GM12865 (cell line): ENCODE measurements around the gene CYFIP1.
"Not testable (repeated sequence)": the region's sequence is repeated elsewhere in the genome, so short reads cannot be mapped to it uniquely, and the experiment has no call there.

Experiments
- DNase-seq: peaks from one replicate; pipeline ENCODE4 v3.0.0; 2010; ENCODE audit warnings: low read depth
- H3K4me3 ChIP-seq: 2 replicates; pipeline ENCODE4 v1.5.1; 2011; ENCODE audit warnings: mild to moderate bottlenecking, low read depth, low read length, control low read depth
- TF ChIP-seq, protein P1 (sequence below): IDR thresholded peaks from 2 replicates; pipeline ENCODE4 v1.5.1; 2011; ENCODE audit warnings: low read length, control low read depth, low read depth, inconsistent platforms; ENCODE audit not compliant: insufficient read depth; ENCODE audit errors: missing control alignments

CYFIP1 gene

DNA sequence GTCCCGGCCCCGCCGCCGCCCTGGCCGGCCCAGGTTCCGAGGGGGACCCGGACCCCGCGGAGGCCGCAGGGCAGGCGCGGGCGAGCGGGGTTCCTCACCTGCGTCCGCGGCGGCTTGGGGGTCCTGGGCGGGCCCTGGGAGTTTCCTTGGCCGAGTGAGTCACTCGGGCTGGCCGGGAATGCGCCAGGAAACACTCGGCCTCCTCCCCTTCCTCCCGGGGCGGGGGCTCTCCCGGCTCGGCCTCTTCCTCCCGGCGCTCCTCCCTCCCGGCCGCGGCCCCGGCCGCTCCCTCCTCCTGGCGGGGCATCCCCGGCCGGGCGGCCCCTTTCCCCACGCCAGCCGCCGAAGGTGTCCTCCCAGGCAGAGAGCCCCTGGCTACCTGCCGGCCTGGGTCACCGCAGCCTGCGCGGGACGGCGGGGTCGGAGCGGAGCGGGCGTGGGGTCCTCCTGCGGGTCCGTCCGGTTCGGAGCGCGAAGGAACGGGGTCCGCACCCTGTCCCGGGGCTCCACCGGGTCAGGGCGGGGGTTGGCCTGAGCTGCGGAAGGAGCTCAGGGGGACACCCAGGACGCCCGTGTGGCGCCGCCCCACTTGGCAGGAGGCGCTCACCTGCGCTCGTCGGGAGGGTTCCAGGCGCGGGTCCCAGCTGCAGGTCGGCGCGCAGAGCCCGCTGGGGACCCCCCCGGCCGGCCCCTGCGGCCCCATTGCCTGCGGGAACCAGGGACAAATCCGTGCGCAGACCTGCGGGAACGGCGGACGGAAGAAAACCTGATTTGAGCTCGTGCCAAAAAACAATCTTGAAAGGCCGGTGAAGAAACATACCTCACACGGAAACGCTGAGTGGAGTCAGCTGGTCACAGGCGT lies at the start of gene CYFIP1:
Gene CYFIP1, minus strand, starts transcription at position 180 of the 862 bp plus-strand sequence. CDS start 33,083 bp downstream, outside the sequence.
- TF ChIP-seq, protein P1, sequence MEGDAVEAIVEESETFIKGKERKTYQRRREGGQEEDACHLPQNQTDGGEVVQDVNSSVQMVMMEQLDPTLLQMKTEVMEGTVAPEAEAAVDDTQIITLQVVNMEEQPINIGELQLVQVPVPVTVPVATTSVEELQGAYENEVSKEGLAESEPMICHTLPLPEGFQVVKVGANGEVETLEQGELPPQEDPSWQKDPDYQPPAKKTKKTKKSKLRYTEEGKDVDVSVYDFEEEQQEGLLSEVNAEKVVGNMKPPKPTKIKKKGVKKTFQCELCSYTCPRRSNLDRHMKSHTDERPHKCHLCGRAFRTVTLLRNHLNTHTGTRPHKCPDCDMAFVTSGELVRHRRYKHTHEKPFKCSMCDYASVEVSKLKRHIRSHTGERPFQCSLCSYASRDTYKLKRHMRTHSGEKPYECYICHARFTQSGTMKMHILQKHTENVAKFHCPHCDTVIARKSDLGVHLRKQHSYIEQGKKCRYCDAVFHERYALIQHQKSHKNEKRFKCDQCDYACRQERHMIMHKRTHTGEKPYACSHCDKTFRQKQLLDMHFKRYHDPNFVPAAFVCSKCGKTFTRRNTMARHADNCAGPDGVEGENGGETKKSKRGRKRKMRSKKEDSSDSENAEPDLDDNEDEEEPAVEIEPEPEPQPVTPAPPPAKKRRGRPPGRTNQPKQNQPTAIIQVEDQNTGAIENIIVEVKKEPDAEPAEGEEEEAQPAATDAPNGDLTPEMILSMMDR, result no peak
- H3K4me3 ChIP-seq, result peak within 1 kb of the TSS; percentile 98
- DNase-seq, result peak; percentile 60

DNA sequence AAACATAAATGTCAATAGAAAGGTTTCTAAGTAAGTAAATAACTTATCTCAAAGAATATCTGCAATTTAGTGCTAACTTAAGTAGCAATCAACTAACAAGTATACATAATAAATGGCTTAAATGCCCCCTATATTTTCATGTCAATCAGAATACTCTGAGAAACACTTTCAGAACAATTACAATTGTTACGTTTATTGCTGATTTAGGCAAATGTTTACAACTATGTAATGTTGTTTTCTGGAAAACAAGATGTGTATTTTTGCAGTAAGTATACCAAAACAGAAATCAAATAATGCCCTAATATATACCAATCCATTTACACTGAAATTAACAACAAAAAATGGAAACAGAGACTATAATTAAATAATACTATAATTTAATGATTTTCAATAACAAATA lies 46.0 kb upstream of the CYFIP1 start:
- TF ChIP-seq, protein P1, result no peak
- H3K4me3 ChIP-seq, result no peak overlapping the region
- no peak for DNase-seq

DNA sequence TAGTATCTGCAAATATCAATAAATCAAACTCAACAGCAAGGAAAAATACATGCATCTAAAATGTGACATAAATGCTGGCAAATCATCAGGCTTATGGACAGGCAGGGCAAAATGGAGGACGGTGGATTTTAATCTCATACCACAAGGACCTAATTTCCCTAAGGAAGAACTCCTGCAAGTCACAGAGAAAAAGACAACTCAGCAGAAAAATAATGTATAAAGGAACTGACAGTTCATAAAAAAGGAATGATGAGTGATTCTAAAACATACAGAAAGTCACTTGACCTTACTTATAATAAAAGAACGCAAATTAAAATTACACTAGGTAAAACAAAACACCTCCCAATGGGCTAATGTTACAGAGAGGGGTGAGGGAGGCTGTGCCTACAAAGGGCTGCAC lies 42.0 kb upstream of the CYFIP1 start:
- TF ChIP-seq, protein P1, result no peak
- no peak overlapping the region for H3K4me3 ChIP-seq
- no peak for DNase-seq

DNA sequence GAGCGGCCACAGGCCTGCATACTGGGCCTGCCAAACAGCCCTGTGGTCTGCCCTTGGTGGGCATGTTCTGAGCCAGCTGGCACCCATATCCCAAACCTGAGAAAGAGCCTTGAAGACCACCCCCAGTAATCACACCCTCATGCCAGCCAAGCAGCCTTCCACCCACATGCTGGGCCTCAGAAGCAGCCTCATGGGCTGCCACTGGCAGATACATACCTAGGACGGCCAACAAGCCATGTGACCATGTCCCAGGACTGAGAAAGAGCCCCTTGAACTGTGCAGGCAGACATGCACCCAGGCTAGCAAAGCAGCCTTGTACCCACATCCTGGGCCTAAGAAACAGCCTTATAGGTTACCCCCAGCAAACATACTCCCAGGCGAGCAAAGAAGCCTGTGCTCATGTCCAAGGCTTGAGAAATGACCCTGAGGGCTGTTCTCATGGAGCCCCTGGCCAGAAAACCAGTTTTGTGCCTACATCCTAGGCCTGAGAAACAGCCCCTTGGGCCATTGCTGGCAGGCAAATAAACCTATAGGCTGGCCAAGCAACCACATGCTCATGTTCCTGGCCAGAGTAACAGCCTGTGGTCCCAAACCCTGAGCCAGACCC lies 34.3 kb upstream of the CYFIP1 start:
- no peak overlapping the region for H3K4me3 ChIP-seq
- TF ChIP-seq, protein P1, result no peak
- no peak for DNase-seq

DNA sequence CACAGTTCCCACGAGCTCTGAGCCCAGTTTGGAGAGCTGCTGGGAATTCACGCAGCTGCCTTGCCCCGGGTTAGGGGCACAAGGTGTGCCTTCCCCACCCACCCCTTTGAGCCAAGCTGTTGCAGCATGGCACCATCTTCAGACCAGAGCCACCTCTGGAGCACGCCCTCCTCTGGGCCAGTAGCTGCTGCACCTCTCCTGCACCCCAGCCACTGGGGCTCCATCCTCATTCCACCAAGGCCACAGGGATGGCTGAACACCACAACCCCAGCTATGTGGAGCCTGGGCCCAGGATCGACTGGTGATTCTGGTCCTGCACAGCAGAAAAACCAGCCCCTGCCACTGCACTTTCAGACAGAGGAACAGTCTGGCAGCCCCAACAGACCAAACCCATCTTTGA lies 33.5 kb upstream of the CYFIP1 start:
- TF ChIP-seq, protein P1, result no peak
- no peak overlapping the region for H3K4me3 ChIP-seq
- DNase-seq, result no peak

DNA sequence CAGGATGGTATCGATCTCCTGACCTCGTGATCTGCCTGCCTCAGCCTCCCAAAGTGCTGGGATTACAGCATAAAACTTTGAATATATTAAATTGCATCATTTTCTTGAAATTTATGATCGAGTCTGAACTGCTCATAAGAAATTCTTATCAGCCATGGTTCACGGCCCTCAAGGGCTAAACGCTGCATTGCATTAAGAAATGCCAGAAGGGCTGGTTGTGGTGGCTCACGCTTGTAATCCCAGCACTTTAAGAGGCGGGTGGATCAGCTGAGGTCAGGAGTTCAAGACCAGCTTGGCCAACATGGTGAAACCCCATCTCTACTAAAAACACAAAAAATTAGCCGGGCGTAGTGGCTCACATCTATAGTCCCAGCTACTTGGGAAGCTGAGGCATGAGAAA lies 32.4 kb upstream of the CYFIP1 start:
- H3K4me3 ChIP-seq, DNase-seq: not testable (repeated sequence)

DNA sequence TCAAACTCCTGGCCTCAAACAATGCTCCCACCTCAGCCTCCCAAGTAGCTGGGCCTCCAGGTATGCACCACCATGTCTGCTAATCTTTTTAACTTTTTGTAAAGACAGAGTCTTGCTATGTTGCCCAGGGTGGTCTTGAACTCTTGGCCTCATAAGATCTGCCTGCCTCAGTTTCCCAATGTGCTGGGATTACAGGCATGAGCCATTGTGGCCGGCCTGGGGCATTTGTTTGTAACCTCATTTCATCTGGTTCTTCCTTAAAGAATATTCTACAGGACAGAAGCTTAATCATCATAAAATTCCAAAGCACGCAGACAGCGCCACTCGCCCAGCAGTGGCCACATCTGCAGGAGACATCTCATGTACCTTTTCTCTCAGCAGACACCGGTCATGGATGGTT lies 23.6 kb upstream of the CYFIP1 start:
- DNase-seq, result no peak
- TF ChIP-seq, protein P1, result no peak
- no peak overlapping the region for H3K4me3 ChIP-seq
